Measurements from ENCODE around the gene ANKFN1.

ANKFN1 gene

GRCh38 chr17:56359518-56359917 lies 206.2 kb downstream of the ANKFN1 start:
- H3K36me3 ChIP-seq (ENCODE audit: control insufficient read depth, insufficient read depth, low read length), result no peaks in the 10 kb centered on the region
- no peak overlapping the region for H3K4me3 ChIP-seq (replicated peaks; ENCODE audit: low read depth, low read length)
- no peak for DNase-seq (ENCODE audit: extremely low read depth, insufficient read length)
- no peaks in the 10 kb centered on the region; the same call in 1 of the 2 replicates for H3K27me3 ChIP-seq (replicated peaks; ENCODE audit: control insufficient read depth, insufficient read depth, low read length)
- no peak for TF ChIP-seq CTCF (IDR thresholded peaks at IDR 0.05; ENCODE audit: insufficient read depth, low read length, poor library complexity, severe bottlenecking)

GRCh38 chr17:56367366-56367765 lies 214.1 kb downstream of the ANKFN1 start:
- Histone ChIP-seq H3K36me3 (ENCODE audit: control insufficient read depth, insufficient read depth, low read length) (no peaks in the 10 kb centered on the region), H3K27me3 (replicated peaks; ENCODE audit: control insufficient read depth, insufficient read depth, low read length) (no peaks in the 10 kb centered on the region), H3K4me3 (replicated peaks; ENCODE audit: low read depth, low read length) (no peak overlapping the region)
- no peak for DNase-seq (ENCODE audit: extremely low read depth, insufficient read length)
- TF ChIP-seq CTCF (IDR thresholded peaks at IDR 0.05; ENCODE audit: insufficient read depth, low read length, poor library complexity, severe bottlenecking), result no peak

DNA sequence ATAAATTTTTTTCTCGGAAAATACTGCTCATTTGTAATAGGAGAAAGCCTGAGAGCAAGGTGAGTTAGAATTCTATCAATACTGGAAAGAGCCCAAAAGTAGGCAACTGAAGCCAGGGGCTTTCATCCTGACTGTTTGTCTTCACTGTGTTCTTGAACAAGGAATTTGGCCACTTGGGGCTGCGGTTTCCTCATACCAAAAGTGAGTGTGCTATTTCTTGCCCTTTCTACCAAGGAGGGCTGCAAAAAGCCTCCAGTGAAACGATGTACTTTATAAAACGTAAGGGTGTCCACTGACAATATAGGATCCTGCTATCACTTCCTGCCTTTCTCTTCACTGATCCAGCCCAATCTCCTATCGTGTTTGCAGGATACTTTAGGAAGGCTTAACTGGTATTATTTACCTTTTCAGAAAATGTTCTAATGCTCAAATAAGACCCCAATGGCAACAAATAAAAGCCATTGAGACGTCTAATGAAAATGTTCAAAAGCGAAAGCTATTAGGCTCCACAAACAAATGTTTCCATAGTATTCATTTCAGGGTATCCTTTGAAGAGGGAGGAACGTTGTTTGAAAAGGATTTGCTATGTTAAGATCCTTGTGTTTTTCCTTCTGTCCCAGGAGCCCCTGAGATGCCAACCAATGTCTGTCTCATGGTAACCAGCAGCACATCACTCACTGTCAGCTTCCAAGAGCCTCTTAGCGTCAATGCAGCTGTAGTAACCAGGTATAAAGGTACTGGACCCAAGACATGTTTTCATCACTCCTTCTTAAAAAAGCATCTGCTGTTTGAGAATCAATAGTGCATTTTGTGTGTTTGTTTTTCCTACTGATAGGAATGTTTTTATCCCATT lies 220.9 kb downstream of the ANKFN1 start:
- DNase-seq (ENCODE audit: extremely low read depth, insufficient read length), result no peak
- no peaks in the 10 kb centered on the region for H3K36me3 ChIP-seq (ENCODE audit: control insufficient read depth, insufficient read depth, low read length)
- H3K4me3 ChIP-seq (replicated peaks; ENCODE audit: low read depth, low read length), result no peak overlapping the region
- no peak for TF ChIP-seq CTCF (IDR thresholded peaks at IDR 0.05; ENCODE audit: insufficient read depth, low read length, poor library complexity, severe bottlenecking)
- H3K27me3 ChIP-seq (replicated peaks; ENCODE audit: control insufficient read depth, insufficient read depth, low read length), result no peaks in the 10 kb centered on the region

GRCh38 chr17:56389356-56389755 lies 236.1 kb downstream of the ANKFN1 start:
- no peak for TF ChIP-seq CTCF (IDR thresholded peaks at IDR 0.05; ENCODE audit: insufficient read depth, low read length, poor library complexity, severe bottlenecking)
- no peaks in the 10 kb centered on the region for H3K27me3 ChIP-seq (replicated peaks; ENCODE audit: control insufficient read depth, insufficient read depth, low read length)
- no peak overlapping the region for H3K4me3 ChIP-seq (replicated peaks; ENCODE audit: low read depth, low read length)
- DNase-seq (ENCODE audit: extremely low read depth, insufficient read length), result no peak
- no peaks in the 10 kb centered on the region for H3K36me3 ChIP-seq (ENCODE audit: control insufficient read depth, insufficient read depth, low read length)

DNA sequence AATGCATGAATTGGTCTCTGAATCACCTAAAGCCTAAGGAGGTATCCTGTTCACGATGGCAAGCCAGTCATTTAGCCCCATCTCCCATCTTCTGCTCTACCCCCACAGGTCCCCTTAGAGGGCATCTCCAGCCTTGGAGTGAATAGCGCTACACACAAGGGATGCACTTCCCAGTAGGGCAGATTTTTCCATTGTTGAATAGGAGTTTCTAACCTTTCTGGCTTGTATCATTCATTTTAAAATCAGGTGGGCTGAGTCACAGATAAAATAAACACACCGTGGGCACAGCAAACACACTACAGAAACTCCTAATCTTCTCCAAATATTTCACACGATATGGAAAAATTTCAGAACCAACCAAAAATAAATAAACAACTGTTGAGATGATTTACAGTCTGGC lies 239.0 kb downstream of the ANKFN1 start:
- H3K27me3 ChIP-seq (replicated peaks; ENCODE audit: control insufficient read depth, insufficient read depth, low read length), result no peaks in the 10 kb centered on the region
- TF ChIP-seq CTCF (IDR thresholded peaks at IDR 0.05; ENCODE audit: insufficient read depth, low read length, poor library complexity, severe bottlenecking), result no peak
- H3K36me3 ChIP-seq (ENCODE audit: control insufficient read depth, insufficient read depth, low read length), result no peaks in the 10 kb centered on the region
- no peak for DNase-seq (ENCODE audit: extremely low read depth, insufficient read length)
- H3K4me3 ChIP-seq (replicated peaks; ENCODE audit: low read depth, low read length), result no peak overlapping the region

Data from GM06990 (cell line).